HG03575 (cell line): ENCODE measurements around the gene GSG1L.
"Not testable (repeated sequence)": the region's sequence is repeated elsewhere in the genome, so short reads cannot be mapped to it uniquely, and the experiment has no call there.

Experiments
- ATAC-seq: cut with Tn5 transposase; IDR thresholded peaks from one replicate; pipeline ENCODE4 v1.9.1; 2021; ENCODE audit not compliant: unreplicated experiment, insufficient number of reproducible peaks, low FRiP score; ENCODE audit errors: extremely low read depth

Gene GSG1L

DNA sequence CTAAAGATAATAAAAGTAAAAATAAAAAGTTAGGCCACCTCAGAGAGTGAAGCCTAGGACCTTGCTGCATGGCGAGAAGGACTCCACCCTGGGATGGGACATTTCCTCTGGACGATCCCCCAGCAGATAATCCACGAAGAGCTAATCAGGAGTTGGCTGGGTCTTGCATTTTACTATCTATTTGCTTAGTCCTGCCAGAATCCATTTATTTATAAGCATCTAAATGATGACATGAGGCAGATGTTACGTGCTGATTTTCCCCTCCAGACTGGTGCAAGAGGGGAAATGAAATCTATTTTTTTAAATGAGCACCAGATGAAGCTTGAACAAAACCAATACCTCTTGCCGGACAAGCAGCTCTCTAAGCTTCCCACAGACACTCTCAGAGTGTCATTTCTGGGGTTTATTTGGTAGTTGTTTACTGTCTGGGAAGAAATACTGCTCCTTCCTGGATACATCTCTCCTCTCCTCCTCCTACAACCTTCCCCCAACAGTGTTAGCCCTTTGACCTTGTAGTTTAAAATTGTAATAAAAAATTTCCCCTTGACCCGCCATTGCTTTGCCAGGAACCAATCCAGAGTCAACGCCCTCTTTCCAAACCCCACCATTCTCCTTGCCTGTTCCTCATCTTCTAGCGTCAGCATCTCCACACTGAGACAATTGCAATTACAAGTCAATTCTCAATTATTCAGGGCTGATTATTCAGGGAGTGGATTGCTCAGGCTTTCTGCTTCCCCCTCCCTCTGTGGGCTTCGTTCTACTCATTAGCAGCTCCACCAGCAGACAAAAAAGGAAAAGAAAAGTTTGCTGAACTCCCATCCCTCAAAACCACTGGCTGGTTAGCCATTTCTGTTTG, 63.0 kb downstream of the GSG1L start:
- ATAC-seq = no peak

GRCh38 chr16:27999687-28000086, 63.8 kb downstream of the GSG1L start:
- no peak for ATAC-seq

DNA sequence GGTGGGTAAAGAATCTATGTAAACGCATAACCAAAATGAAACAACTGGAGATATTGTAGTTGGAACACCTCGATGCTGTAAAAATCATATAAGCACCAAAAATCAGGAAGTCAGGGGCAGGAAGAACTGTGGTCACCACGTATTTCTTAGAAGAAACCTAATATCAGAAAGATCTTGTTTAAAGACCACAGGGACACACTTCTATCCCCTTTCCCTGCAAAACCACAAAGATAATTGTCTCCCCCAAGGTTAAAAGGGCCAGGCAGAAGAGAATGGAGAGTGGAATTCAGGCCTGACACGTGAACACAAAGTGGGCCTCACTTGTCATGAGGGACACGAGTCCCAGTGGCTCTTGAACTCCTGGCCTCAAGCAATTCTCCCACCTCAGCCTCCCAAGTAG, 68.1 kb downstream of the GSG1L start:
- ATAC-seq = no peak

DNA sequence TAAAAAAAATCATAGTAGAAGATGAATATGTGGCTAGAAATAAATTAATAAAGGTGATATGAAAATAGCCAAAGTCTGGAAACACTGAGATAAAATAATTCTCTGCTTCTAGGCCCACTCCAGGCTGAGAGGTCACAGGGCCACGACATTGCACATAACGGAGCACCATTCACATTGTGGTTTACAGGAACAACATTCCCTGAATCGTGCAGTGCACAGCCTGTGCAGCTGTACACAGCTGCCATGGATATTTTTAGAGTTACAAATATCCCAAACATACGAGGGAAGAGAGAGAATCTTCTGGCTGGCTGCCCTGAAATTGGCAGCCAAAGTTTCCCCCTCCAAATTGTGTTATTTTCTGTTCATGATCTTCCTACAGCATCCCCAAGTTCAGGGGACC, 68.8 kb downstream of the GSG1L start:
- no peak for ATAC-seq

DNA sequence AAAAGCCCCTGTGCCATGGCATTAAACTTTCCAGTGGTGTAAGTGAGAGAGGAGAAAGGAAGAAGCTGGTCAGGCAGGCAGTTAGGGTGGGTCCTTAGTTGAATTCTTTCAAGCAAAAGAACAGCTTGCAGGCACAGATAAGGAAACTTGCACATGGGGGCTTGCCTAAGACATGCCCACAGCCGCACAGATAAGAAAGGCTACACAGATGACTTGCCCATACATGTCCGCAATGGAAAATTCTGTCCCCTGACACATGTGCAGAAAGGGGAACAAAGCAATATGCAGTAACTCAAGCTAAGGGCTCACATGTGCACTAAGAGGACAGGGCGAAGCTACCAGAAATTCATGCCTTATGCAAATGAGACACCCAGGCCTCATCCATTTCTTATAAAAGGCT, 69.9 kb downstream of the GSG1L start:
- no peak for ATAC-seq

DNA sequence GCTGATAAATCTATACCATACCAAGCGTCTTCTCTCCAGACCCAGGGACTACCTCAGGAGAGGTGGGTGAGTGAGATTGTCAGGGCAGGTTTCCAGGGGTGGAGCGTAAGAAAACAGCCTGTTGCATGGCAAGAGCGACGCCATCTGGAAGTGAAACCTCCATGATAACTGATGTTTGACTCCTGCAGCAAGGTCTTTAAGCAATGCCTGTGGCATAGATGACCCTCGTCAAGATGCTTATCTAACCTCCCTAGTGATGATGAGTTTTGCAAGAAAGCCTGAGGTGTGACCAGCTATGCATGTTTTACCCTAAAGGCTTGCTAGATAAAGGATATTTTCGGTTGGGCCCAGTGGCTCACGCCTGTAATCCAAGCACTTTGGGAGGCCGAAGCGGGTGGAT, 71.6 kb downstream of the GSG1L start:
- ATAC-seq = no peak

- no peak for ATAC-seq
Measured at GRCh38 chr16:27985981-27986380, 77.5 kb downstream of the GSG1L start.

DNA sequence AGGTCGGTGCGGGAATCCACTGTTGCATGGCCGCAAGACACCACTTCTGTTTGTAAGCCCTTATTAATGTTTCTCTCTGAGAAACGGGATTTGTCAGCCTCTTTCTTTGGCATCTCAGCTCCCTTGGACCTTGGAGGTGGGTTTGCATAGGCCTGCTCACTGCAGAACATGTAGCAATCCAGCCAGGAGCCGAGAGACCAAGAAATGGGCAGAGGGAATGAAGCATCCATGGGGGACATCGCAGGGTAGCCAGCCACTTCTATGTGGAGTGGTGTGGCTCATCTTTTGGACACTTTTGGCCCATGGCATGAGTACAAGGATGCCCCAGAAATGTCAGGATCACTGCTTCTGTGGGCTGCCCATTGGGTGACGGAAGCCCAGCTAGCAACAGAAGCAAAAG, 79.4 kb downstream of the GSG1L start:
- no peak for ATAC-seq

DNA sequence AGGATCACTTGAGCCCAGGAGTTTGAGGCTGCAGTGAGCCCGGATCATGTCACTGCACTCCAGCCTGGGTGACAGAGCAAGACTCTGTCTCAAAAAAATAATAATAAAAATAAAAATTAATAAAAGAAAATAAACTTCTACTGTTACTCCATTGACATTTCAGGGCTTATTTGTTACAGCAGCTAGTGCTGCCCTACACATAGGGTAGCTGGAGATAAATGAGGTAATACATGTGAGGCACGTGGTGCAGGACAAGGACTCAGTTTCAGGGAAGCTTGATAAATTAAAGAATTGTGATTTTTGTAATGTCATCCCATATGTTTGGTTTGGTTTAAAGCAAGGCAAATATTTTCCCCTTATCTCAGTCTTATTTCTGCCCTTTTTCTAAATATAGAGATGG, 80.3 kb downstream of the GSG1L start:
- no peak for ATAC-seq

DNA sequence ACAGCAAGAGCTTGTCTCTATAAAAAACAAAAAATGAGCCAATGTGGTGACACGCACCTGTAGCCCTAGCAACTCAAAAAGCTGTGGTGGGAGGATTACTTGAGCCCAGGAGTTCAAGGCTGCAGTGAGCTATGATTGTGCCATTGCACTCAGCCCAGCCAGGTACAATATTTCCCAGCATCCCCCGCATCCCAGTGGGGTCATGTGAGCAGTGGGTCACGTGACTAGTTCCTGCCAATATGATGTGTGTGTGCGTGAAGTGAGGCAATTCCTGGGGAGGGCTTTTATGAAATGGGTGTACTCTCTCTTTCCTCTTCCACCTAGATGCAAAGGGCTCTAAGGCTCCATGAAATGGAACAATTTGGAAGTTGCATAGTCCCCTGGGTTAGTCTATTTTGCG, 81.3 kb downstream of the GSG1L start:
- no peak for ATAC-seq

DNA sequence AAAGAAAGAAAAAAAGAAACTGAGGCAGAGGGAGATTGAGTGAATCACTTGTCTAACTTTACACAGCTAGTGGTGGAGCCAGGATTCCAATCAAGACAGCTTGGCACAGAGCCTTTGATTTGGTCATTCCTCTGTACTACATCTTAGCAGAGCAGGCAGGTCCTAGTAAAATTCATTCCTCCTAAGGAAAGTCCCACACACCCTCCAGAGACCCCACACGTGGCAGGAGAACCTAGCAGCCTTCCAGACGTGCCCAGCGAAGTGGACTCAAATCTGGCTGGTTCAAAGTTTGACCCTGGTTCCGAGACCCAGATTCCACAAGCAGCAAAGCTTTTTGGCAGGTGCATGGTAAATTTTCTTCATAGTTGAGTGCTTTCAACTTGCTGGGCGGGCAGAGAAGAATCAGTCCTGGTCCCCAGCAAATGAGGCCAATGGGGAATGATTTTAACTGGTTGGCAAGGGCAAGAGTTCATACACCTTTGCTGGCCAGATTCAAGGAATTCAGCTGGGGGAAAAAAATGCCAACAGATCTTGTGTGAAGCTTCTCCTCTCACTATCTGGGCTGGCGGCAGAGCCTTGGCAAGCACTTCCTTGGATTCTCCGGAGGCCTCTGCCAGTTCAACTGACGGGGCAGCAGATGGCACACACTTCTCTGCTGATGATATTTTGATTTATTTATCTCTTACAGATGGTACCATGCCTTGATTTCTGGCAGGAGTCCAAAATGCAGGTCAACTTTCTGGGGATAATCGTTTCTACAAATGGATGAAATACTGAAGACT, 82.4 kb downstream of the GSG1L start:
- ATAC-seq = no peak

GRCh38 chr16:27980076-27980775, 83.3 kb downstream of the GSG1L start:
- no peak for ATAC-seq

DNA sequence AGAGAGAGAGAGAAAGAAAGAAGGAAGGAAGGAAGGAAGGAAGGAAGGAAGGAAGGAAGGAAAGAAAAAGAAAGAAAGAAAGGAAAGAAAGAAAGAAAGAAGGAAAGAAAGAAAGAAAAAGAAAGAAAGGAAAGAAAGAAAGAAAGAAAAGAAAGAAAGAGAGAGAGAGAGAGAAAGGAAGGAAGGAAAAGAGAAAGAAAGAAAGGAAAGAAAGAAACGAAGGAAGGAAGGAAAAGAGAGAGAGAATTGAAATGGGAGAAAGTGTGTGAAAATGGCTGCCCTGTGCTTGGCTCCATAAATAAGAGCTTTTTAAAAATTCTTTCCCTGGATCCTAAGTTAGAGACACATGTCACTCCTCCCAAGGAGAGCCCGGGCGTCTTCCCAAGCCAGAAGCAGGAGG, 83.8 kb downstream of the GSG1L start:
- not testable (repeated sequence) for ATAC-seq

GRCh38 chr16:27978876-27979275, 84.6 kb downstream of the GSG1L start:
- no peak for ATAC-seq

- no peak for ATAC-seq
Measured at GRCh38 chr16:27977966-27978365, 85.5 kb downstream of the GSG1L start.

- no peak for ATAC-seq
Measured at GRCh38 chr16:27976990-27977389, 86.5 kb downstream of the GSG1L start.

DNA sequence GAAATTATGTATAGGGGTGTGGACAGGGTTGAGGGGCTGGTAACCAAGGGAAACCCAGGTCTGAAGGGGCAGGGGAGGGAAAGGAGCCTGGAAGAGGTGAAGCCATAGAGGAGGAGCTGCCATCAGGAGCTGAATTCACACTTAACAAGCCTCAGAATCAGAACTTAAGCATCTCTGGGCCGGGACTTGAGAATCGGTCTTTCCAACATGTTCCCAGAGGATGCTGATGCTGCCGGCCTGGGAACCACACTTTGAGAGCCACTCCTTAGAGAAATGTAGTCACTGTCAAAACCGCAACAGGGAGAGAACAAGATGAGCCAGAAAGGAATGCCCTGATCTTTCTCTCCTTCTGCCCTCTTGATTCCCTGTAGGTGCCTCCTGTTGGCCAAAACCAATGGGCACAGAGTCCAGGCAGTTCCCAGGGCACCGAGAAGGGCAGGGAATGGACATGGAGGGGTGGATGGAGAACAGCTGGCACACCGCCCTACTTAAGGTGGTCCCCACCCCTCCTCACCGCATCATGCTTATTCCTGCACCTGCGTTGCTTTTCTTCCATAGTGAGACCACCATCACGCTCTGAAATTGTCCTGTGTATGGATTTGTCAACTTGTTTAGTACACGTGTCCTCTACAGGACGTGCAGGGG, 88.5 kb downstream of the GSG1L start:
- no peak for ATAC-seq

- no peak for ATAC-seq
Measured at GRCh38 chr16:27973678-27974077, 89.8 kb downstream of the GSG1L start.

DNA sequence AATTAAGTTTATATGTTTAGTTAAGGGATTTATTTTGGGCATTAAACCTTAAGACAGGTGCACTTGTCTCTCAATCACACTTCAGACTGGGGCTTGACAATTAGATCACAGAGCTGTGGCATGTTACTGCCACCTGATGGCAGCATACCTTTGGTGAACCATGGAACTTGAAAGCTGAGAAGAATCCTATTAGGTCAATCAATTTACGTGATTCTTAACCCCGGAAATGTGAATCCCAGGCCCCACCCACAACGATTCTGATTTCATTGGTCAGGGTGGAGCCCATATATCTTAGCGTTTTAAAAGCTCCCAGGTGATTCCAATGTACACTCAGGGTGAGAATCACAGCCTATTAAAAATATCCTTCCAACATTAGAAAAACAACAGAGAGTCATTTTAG, 91.0 kb downstream of the GSG1L start:
- no peak for ATAC-seq
